IMR-90 (cell line): ENCODE measurements around the gene RPS16. TPM values are rescaled to one million over a fixed set of nuclear protein-coding genes. Genes with fewer than 3 reads are reported as not detected.

Experiments
- ATAC-seq: fragments of 200-7000 bp; cut with Tn5 transposase; 2 replicates; pipeline ENCODE4 v1.9.1; 2020; ENCODE audit warnings: low read depth, mild to moderate bottlenecking, moderate library complexity
- BruUV-seq: library from RNA; stranded (reverse); fragments of 400-500 nt; replicated peaks from 2 replicates; lab custom pipeline; 2021; lab: Mats Ljungman, UMichigan
- CTCF ChIA-PET: fragments of 300-600 bp; formaldehyde crosslinking; extraction: SDS; loops from one replicate; lab custom pipeline; 2021; ENCODE audit warnings: antibody characterized with exemption; lab: Yijun Ruan, JAX
- POLR2A ChIA-PET: fragments of 300-600 bp; sonication (Branson Sonifier 250); formaldehyde crosslinking; loops from one replicate; lab custom pipeline; 2022; ENCODE audit warnings: antibody characterized with exemption; ENCODE audit not compliant: unreplicated experiment; lab: Charles Lee
- DNase-seq: peaks from one replicate; pipeline ENCODE4 v3.0.0; 2013
- H2AFZ ChIP-seq: replicated peaks from 2 replicates; pipeline ENCODE3; 2013; ENCODE audit warnings: low read length, mild to moderate bottlenecking; ENCODE audit not compliant: poor library complexity
- H2AK5ac ChIP-seq: 2 replicates; pipeline ENCODE4 v1.6.1; 2013; ENCODE audit warnings: low read depth, low read length, inconsistent platforms
- H2AK9ac ChIP-seq: replicated peaks from 2 replicates; pipeline ENCODE3; 2013; ENCODE audit warnings: mild to moderate bottlenecking, low read depth, low read length, moderate library complexity; ENCODE audit not compliant: poor library complexity
- H2BK120ac ChIP-seq: 2 replicates; pipeline ENCODE4 v1.6.1; 2013; ENCODE audit warnings: low read depth, low read length, inconsistent platforms
- H2BK15ac ChIP-seq: 3 replicates; pipeline ENCODE4 v1.6.1; 2013; ENCODE audit warnings: low read depth, low read length, inconsistent platforms
- H2BK20ac ChIP-seq: 2 replicates; pipeline ENCODE4 v1.6.1; 2013; ENCODE audit warnings: low read depth, mild to moderate bottlenecking, inconsistent platforms, low read length, moderate library complexity
- H2BK5ac ChIP-seq: 2 replicates; pipeline ENCODE4 v1.6.1; 2013; ENCODE audit warnings: mild to moderate bottlenecking, low read depth, low read length, inconsistent platforms; ENCODE audit not compliant: poor library complexity, severe bottlenecking
- H3K14ac ChIP-seq: replicated peaks from 2 replicates; pipeline ENCODE4 v1.6.1; 2013; ENCODE audit warnings: low read depth, low read length, inconsistent platforms
- H3K18ac ChIP-seq: 2 replicates; pipeline ENCODE4 v1.6.1; 2013; ENCODE audit warnings: low read depth, low read length, control low read depth
- H3K23ac ChIP-seq: 2 replicates; pipeline ENCODE4 v1.6.1; 2013; ENCODE audit warnings: low read depth, low read length, inconsistent platforms
- H3K27ac ChIP-seq: 2 replicates; pipeline ENCODE4 v1.5.1; 2013; ENCODE audit warnings: mild to moderate bottlenecking, control low read depth, low read length; ENCODE audit not compliant: insufficient read depth
- H3K27me3 ChIP-seq: 2 replicates; pipeline ENCODE4 v1.6.1; 2013; ENCODE audit warnings: low read length; ENCODE audit not compliant: control insufficient read depth, insufficient read depth
- H3K36me3 ChIP-seq: 2 replicates; pipeline ENCODE4 v1.6.1; 2013; ENCODE audit warnings: low read length, mixed read lengths; ENCODE audit not compliant: control insufficient read depth, insufficient read depth
- H3K4ac ChIP-seq: 2 replicates; pipeline ENCODE4 v1.6.1; 2013; ENCODE audit warnings: low read depth, low read length, inconsistent platforms
- H3K4me1 ChIP-seq: 2 replicates; pipeline ENCODE4 v1.6.1; 2013; ENCODE audit warnings: low read length, mixed read lengths; ENCODE audit not compliant: control insufficient read depth, insufficient read depth
- H3K4me2 ChIP-seq: 2 replicates; pipeline ENCODE4 v1.6.1; 2013; ENCODE audit warnings: low read depth, mild to moderate bottlenecking, control low read depth, low read length, moderate library complexity
- H3K4me3 ChIP-seq: 2 replicates; pipeline ENCODE4 v1.5.1; 2013; ENCODE audit warnings: low read depth, mild to moderate bottlenecking, control low read depth, low read length, moderate library complexity; ENCODE audit not compliant: insufficient read depth
- H3K56ac ChIP-seq: 2 replicates; pipeline ENCODE4 v1.6.1; 2013; ENCODE audit warnings: low read length, inconsistent platforms; ENCODE audit not compliant: insufficient read depth; ENCODE audit errors: extremely low read depth
- H3K79me1 ChIP-seq, 2 experiments: 2 replicates each; pipeline ENCODE4 v1.6.1; 2013; ENCODE audit warnings: low read length in 2 of 2, inconsistent platforms in 1 of 2, low read depth in 1 of 2
- H3K9ac ChIP-seq: 2 replicates; pipeline ENCODE4 v1.6.1; 2013; ENCODE audit warnings: low read depth, low read length, control low read depth
- H3K9me1 ChIP-seq: 2 replicates; pipeline ENCODE4 v1.6.1; 2013; ENCODE audit warnings: low read length, inconsistent platforms; ENCODE audit not compliant: insufficient read depth
- H3K9me3 ChIP-seq: 2 replicates; pipeline ENCODE4 v1.6.1; 2013; ENCODE audit warnings: low read length; ENCODE audit not compliant: control insufficient read depth, insufficient read depth
- H4K20me1 ChIP-seq: 2 replicates; pipeline ENCODE4 v1.6.1; 2013; ENCODE audit warnings: low read length, inconsistent platforms; ENCODE audit not compliant: insufficient read depth
- H4K5ac ChIP-seq: 2 replicates; pipeline ENCODE4 v1.6.1; 2013; ENCODE audit warnings: mild to moderate bottlenecking, low read depth, low read length, control low read depth
- H4K8ac ChIP-seq, 2 experiments: 2 replicates each; pipeline ENCODE4 v1.6.1; 2013; ENCODE audit warnings: low read depth in 2 of 2, low read length in 2 of 2, control low read depth in 1 of 2, inconsistent platforms in 1 of 2
- H4K91ac ChIP-seq: 2 replicates; pipeline ENCODE4 v1.6.1; 2013; ENCODE audit warnings: low read depth, low read length, inconsistent platforms; ENCODE audit not compliant: insufficient read depth
- BHLHE40 ChIP-seq: fragments of 150-350 bp; IDR thresholded peaks from 2 replicates; pipeline ENCODE4 v1.6.1; 2016; ENCODE audit warnings: mild to moderate bottlenecking, low read depth, low read length
- CEBPB ChIP-seq: IDR thresholded peaks from 2 replicates; pipeline ENCODE4 v1.6.1; 2012; ENCODE audit warnings: low read depth, low read length, improper control_type of control experiment
- CHD1 ChIP-seq: IDR thresholded peaks from 2 replicates; pipeline ENCODE4 v1.6.1; 2012; ENCODE audit warnings: low read depth, low read length, improper control_type of control experiment
- ELK1 ChIP-seq: fragments of 150-350 bp; IDR thresholded peaks from 2 replicates; pipeline ENCODE4 v1.6.1; 2016; ENCODE audit warnings: low read depth, mild to moderate bottlenecking, low read length, moderate library complexity, borderline replicate concordance
- FOS ChIP-seq: fragments of 150-350 bp; IDR thresholded peaks from 2 replicates; pipeline ENCODE4 v1.6.1; 2016; ENCODE audit warnings: low read depth, low read length
- MAFK ChIP-seq: IDR thresholded peaks from 2 replicates; pipeline ENCODE4 v1.6.1; 2012; ENCODE audit warnings: low read depth, low read length, improper control_type of control experiment
- MAZ ChIP-seq: IDR thresholded peaks from 2 replicates; pipeline ENCODE4 v1.6.1; 2012; ENCODE audit warnings: low read depth, mild to moderate bottlenecking, low read length, improper control_type of control experiment, moderate library complexity, borderline replicate concordance
- MXI1 ChIP-seq: IDR thresholded peaks from 2 replicates; pipeline ENCODE4 v1.6.1; 2012; ENCODE audit warnings: low read depth, mild to moderate bottlenecking, low read length, moderate library complexity, borderline replicate concordance
- NFE2L2 ChIP-seq: fragments of 150-350 bp; IDR thresholded peaks from 2 replicates; pipeline ENCODE4 v1.6.1; 2016; ENCODE audit warnings: low read depth, mild to moderate bottlenecking, low read length
- POLR2A ChIP-seq: IDR thresholded peaks from 2 replicates; pipeline ENCODE4 v1.6.1; 2012; ENCODE audit warnings: mild to moderate bottlenecking, low read depth, low read length
- RAD21 ChIP-seq: IDR thresholded peaks from 2 replicates; pipeline ENCODE4 v1.6.1; 2012; ENCODE audit warnings: low read length, improper control_type of control experiment
- RCOR1 ChIP-seq: IDR thresholded peaks from 2 replicates; pipeline ENCODE4 v1.6.1; 2012; ENCODE audit warnings: mild to moderate bottlenecking, low read length, improper control_type of control experiment; ENCODE audit not compliant: insufficient replicate concordance
- RFX5 ChIP-seq: IDR thresholded peaks from 2 replicates; pipeline ENCODE4 v1.8.0; 2012; ENCODE audit warnings: low read depth, mild to moderate bottlenecking, low read length, moderate library complexity
- SMC3 ChIP-seq: fragments of 150-350 bp; IDR thresholded peaks from 2 replicates; pipeline ENCODE4 v1.6.1; 2016; ENCODE audit warnings: low read depth, mild to moderate bottlenecking, antibody characterized with exemption, low read length, moderate library complexity
- USF2 ChIP-seq: fragments of 150-350 bp; IDR thresholded peaks from 2 replicates; pipeline ENCODE4 v1.6.1; 2017; ENCODE audit warnings: mild to moderate bottlenecking, antibody characterized with exemption, low read length, low read depth
- WGBS, 2 experiments: methylation state at CpG; one replicate each; pipeline versions ENCODE4 v1.1.5 to v1.1.7; 2013; ENCODE audit warnings: missing lambda C conversion rate in 2 of 2; ENCODE audit not compliant: insufficient read length in 1 of 2; ENCODE audit errors: extremely low coverage in 2 of 2; 5-methylcytosine and 5-hydroxymethylcytosine counted together
- dilution Hi-C: fragments of 300-500 bp; cut with HindIII; formaldehyde crosslinking; loops from one replicate; pipeline ENCODE4 v1.14.3; 2018; ENCODE audit warnings: low sequenced_read_pairs; ENCODE audit not compliant: unreplicated experiment
- in situ Hi-C: fragments of 300-500 bp; cut with MboI; formaldehyde crosslinking; loops from 3 replicates; pipeline ENCODE4 v1.14.3; 2019; ENCODE audit warnings: low sequenced_read_pairs, inconsistent platforms, mixed read lengths
- intact Hi-C: fragments of 100-400 bp; cut with micrococcal nuclease; formaldehyde crosslinking; loops from 2 replicates; pipeline ENCODE4 v1.10.0; 2022
- polyA plus RNA-seq, 3 experiments: library from polyadenylated mRNA; depleted of rRNA; stranded (reverse); fragments of >200 nt; gene quantifications; 2 replicates each; pipeline ENCODE4 v1.2.3, GENCODE V29; 2012; ENCODE audit warnings: low replicate concordance in 1 of 3
- total RNA-seq: library from RNA; depleted of rRNA; stranded (reverse); fragments of >200 nt; gene quantifications from 2 replicates; pipeline ENCODE4 v1.2.3, GENCODE V29; 2012

RPS16 gene
- total and polyA plus RNA-seq, 2 of the 4 experiments (the other 2 are of a cell fraction) = 320 to 3,500 TPM

DNA sequence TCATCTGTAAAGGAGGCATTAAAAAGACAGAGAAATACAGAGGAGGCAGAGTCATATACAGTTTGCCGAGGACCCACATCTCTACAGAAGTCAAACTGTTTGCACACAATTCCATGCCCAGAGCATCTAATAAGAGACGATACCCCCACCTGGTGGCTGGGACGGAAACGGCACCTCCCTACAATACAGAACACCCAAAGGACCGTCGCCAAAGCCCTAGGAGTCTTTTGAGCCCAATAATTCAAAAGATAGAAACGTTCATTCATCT is 24.0 kb downstream of the RPS16 start:
- peaks cover 26% of the 10 kb centered on the region for H3K4me1 ChIP-seq
- POLR2A ChIA-PET = interaction anchor here (1.0 to 1.5 kb wide), 3 partner anchors 8 to 17 kb away, joined by 3 to 6 read pairs (median 5); no protein-coding TSS in a partner anchor
- TF ChIP-seq CEBPB (no peak), MAZ (no peak; the same call in 1 of the 2 replicates), MAFK (no peak), ELK1 (no peak), RCOR1 (no peak), POLR2A (peak; percentile 84), CHD1 (0 out of 2 replicates have a peak, but pooled peaks have one; percentile 29), SMC3 (peak; percentile 73), NFE2L2 (peak; percentile 24), MXI1 (no peak), FOS (no peak), RFX5 (no peak), USF2 (no peak), RAD21 (peak; percentile 75), BHLHE40 (no peak)

More for the DNA sequence above, 24.0 kb downstream of the RPS16 start:
- Histone ChIP-seq H3K9ac (peak overlapping the region; percentile 20; the same call in 1 of the 2 replicates), H3K4ac (peak overlapping the region; percentile 98; the same call in 1 of the 2 replicates), H2AFZ (no peak overlapping the region), H3K18ac (no peak overlapping the region), H4K5ac (no peak overlapping the region), H2BK15ac (no peak overlapping the region), H3K9me3 (no peaks in the 10 kb centered on the region), H2AK5ac (peak overlapping the region; percentile 98; the same call in 1 of the 2 replicates), H3K56ac (0 out of 2 replicates have a peak overlapping the region, but pooled peaks have one; percentile 59), H3K9me1 (peaks cover 9% of the 10 kb centered on the region; the same call in 1 of the 2 replicates), H4K20me1 (peaks cover 56% of the 10 kb centered on the region), H3K27me3 (no peaks in the 10 kb centered on the region), H3K23ac (peak overlapping the region; percentile 87; the same call in 1 of the 2 replicates), H2BK20ac (no peak overlapping the region), H3K27ac (peak overlapping the region; percentile 11; the same call in 1 of the 2 replicates), H3K79me1 (peaks cover 10 to 49% of the 10 kb centered on the region in 2 experiments; a peak in 3 of 4 replicates), H3K36me3 (peaks cover 29% of the 10 kb centered on the region), H4K91ac (peak overlapping the region; percentile 98; the same call in 1 of the 2 replicates), H2BK5ac (peak overlapping the region; percentile 85), H3K4me2 (peak overlapping the region; percentile 71; the same call in 1 of the 2 replicates), H4K8ac (peak overlapping the region in 1 of 2 experiments; percentile 94; a peak in 1 of 4 replicates), H2AK9ac (no peak overlapping the region), H3K14ac (peak overlapping the region; percentile 99; the same call in 1 of the 2 replicates), H2BK120ac (peak overlapping the region; percentile 49), H3K4me3 (peak overlapping the region; percentile 20; the same call in 1 of the 2 replicates)
- dilution Hi-C loops (no loop called here), in situ Hi-C loops (no loop called here), intact Hi-C loops (loop anchor here (1.0 to 2.0 kb wide), 5 partner anchors 8 to 289 kb away; partner anchors contain the start of gene SAMD4B)
- CTCF ChIA-PET = interaction anchor here (0.7 to 2.3 kb wide), 6 partner anchors 8 to 24 kb away, joined by 3 to 28 read pairs (median 4); partner anchors contain the start of genes MED29 and RPS16
- no TSS peak for BruUV-seq
- 0% methylated on average over 1 of the region's 7 CpGs; no CpG with 5 or more reads in 1 of the 2 experiments for WGBS, 2 experiments
- ATAC-seq (peak; percentile 31), DNase-seq (peak; percentile 92)
